Stimulated activated CD4-positive, alpha-beta T cell treated with anti-CD3 and anti-CD28 coated beads, Interleukin-4, amount 100 ng/mL, for 24 hours (primary cell): ENCODE data around the gene DBN1.

Experiments
- DNase-seq: peaks from one replicate; pipeline ENCODE4 v3.0.0-alpha.2; 2020

DBN1 gene

DNA sequence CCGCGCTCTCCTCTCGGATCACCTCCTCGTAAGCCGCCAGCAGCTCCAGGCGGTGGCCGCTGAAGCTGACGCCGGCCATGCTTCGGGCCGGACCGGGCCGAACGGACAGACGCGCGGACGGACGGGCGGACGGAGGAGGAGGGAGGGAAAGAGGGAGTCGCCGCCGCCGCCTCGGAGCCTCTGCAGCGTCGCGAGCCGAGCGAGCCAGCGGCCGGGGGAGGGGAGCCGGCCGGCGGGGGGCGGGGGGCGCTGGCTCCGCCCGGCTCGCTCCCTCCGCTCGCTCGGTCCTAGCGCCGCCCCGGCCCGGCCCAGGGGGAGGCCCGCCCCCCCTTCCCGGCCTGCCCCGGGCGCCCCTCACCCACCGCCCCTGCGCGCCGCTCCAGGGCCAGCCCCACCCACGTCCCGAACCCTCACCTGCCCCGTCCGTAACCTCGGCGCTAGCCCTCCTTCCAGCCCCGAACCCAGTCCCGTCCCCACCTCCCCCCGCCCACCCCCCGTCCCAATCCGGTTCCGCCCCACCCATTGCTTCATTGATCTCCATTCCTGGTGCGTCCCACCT is at the start of gene DBN1:
DBN1 (minus strand) TSS at position 192 of the 559 bp plus-strand sequence; CDS start at position 79, 113 bp downstream.
- no peak for DNase-seq

DNA sequence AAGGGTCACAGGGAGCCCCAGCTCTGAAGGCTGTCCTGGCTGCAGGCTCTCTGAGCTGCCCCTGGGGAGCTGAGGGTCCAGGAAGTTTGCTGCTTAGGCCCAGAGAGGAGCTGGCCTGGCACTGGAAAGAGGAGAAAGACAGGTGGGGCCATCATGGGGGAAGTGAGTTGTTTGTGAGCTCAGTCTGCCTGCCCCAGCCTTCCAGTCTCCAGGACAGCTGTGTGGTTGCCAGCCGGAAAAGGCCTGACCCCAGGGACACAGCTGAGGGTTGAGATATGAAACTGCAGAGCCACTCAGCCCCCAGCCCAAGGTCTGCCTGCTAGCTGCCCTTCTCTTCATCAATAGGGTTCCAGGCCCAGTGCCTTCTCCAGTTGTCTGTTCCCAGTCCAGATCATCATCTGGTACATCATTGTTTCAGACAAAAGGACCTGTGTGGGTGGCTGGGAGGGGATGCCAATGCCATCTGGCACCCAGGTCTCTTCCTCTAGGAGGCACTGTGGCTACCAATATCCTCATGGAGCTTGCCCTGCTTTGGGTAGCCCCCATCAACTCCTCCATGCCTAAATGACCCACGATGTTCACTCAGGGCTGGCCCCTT is 47.6 kb upstream of the DBN1 start:
- DNase-seq = no peak

DNA sequence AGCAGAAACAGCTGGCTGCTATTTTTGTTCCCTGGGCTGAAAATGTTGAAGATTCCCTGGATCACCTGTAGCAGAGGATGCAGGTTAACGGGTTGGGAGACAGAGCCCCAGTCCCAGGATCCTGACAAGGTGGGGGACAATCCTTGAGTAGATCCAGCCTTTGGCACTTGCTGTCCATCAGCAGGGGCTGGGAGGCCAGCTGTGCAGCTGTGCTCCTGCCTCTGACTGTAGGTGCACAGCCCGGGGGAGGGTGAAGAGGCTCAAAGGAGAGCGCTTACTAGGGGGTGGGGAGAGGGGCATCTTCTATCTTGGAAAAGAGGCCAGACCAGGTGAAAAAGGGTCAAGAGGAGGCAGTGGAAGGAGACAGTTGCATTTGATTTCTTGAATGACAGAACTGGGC is 46.8 kb upstream of the DBN1 start:
- no peak for DNase-seq

DNA sequence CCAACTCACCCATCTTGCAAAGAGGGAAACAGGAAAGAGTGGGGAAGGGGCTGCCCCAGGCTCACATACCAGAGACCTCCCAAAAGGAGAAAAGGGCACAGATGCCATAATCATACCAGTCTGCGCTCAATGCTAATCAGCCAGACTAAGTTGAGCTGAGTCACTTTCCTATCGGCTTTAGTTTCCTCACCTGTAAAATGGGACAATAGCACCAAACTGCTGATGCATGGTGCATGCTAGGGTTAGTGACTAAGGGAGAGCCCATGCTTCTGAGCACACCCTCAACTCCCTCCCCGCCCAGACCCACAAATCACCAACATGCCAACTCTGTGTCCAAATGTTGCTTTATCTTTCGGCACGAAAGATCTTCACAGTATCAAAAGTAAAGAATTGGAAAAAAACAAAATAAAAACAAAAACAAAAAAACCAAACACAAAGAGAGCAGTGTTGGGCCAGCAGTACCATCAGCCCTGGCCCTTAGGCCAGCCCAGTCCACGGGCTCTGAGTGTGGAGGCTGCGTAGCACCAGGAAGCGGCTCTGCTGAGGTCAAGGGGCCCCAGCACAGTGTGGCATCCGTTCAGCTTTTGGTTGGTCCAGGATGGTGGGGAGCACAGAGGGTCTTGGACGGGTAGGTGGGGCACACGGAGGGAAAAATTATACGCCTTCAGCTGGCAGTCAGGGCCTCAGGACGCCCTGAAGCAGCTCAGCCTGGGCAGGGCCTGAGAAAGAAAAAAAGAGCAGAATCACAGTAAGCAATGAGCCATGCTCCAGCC is 46.2 kb upstream of the DBN1 start:
- no peak for DNase-seq

DNA sequence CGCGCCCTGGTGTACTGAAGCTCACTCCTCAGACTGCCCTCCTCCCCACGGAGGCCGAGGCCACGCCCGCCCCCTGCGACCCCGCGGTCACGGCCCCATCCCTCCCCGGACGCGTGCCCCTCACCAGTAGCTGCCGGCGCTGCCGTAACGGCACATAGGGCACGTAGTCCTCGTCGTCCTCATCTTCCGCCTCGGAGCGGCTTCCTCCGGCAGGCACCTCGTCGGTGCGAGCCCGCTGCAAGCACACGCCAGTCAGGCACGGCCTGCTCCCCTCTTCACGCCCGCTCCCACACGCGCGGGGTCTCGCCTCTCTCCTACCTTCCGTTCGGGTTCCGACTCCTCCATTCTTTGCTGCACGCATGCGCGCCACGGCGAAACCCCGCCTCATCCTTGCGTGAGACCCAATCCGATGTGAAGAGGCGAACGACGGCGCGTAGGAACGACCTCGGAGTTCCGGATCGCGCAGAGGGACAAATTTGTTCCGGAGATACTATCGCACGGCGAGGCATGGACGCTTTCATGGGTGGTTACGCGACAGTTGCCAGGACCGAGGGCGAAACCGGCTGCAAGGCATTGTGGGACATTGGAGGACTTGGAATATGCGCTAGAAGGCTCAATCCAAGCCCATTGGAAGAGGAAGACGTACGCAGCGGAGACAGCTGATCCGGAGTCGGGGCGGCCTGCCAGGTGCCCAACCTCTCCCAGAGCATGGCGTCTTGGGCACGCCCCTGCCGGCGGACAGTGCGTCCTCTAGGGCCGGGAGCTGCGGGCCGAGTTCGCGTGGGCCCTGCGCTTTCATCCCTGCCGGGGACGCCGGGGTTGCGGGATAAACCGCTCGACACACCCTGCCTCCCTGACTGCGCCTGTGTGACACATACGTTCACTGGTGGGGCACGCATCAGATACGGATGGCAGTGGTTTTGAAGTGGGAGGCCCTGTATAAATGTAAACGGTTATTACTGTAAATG is 43.5 kb upstream of the DBN1 start, which contains the start of gene DDX41:
DDX41 (minus strand) TSS at position 361 of the 968 bp plus-strand sequence; CDS start at position 345, 16 bp downstream.
- peak; percentile 97 for DNase-seq

DNA sequence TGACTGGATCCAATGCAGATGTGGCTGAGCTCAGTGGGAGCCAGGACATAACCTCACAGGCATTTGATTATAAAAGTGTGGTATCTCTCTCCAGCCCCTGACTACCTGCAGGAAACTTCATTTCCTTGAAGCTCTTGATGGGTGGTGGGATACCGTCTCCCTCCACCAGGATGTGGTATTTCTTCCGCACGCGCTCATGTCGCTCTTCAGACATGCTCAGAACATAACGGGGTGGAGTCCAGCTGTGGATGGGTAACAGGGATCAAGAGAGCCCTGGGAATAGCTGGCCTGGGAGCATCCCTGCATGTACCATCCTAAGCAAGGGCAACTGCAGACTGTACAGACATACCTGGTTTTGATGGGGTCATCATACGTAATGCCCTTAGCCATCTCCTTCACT is 42.1 kb upstream of the DBN1 start:
- DNase-seq = no peak

DNA sequence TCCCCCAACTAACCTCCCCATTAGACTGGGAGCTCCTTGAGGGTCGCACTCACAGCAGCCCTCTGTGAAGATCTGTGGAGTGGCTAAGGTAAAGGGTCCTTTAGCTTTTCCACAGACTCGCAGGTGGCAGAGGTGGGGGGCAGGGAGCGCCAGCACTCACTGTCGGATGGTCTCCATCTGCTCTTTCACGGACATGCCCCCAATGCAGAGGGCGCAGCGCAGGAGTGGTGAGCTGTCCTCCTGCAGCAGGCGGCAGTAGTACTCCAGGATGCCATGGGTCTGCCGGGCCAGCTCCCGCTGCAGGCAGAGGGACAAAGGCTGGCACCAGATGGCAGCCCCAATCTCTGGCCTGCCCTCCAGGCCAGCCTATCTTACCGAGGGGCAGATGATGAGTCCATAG is 41.1 kb upstream of the DBN1 start:
- no peak for DNase-seq

DNA sequence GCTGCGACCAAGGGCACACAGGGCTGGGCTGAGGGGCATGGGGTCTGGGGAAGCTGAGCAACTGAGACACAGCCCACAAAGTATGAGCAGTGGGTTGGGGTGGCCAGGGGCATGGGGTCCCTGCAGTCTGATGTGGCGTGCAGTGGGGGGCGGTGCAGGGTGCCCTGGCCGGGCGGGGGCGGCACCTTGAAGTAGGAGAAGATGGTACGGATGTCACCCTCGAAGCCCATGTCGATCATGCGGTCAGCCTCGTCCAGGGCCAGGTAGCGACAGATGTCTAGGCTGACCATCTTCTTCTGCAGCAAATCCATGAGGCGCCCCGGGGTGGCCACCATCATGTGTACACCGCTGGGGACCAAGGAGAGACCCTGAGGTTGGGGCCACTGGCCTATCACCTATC is 40.1 kb upstream of the DBN1 start:
- no peak for DNase-seq

DNA sequence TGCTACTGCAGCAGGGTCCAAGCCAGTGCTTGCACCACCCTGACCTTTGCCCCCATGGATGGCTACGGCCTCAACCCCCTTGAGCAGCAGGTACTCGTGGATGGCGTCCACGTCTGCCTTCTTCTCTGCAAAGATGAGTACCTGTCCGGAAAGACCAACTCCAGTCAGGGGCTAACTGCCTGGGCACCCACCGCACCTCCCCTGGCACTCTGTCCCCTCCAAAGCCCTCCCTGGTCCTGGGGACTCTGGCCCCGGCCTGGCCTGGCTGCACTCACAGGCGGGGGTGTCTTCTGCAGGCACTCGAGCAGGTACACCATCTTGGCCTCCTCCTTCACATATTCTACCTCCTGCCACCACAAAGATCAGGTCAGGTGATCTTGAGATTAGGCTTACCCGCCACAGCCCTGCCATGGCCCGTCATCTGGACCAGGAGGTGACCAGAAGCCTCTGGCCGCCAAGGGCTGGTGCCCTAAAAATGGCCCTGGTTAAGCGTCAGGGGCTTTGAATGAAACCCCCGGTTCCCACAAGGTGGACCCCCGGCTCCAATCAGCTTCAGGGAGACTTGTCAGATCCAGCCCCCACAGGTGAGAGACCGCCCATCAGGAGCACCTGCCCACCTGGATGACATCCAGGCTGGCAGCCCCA is 39.4 kb upstream of the DBN1 start:
- no peak for DNase-seq

DNA sequence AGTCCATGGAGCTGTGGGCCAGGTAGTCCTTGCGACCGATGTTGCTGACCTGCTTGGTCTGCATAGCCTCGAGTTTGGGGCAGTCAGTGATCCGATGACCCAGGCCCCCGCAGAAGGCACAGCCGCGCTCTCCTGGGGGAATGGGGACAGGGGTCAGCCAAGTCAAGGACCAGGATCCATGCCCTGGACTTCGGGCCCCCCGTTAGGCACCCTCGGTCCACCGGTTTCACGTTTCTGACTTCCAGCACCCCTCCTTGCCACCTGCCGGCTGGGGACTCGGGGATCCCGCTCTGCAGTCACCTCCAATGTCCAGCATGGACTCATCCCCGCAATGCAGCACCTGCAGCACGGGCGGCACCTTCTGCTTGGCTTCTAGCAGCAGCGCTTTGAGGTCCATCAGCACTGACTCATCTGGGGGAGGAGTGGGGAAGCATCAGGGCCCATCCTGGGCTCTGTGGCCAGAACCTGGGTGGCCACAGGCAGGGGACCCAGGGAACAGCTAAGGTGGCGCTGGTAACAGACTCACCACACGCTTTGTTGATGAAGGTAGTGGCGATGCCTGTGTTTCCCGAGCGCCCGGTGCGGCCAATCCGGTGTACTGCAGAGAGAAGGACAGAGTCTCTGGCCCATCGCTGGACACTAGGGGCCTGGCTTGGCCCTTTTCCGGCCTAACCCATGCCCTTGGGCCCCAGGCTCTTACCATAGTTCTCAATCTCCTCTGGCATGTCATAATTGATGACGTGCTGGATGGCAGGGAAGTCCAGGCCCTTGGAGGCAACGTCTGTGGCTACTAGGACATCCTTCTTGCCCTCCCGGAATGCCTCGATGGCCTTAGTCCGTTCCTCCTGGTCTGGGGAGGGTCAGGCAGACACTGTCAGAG is 38.6 kb upstream of the DBN1 start:
- no peak for DNase-seq

DNA sequence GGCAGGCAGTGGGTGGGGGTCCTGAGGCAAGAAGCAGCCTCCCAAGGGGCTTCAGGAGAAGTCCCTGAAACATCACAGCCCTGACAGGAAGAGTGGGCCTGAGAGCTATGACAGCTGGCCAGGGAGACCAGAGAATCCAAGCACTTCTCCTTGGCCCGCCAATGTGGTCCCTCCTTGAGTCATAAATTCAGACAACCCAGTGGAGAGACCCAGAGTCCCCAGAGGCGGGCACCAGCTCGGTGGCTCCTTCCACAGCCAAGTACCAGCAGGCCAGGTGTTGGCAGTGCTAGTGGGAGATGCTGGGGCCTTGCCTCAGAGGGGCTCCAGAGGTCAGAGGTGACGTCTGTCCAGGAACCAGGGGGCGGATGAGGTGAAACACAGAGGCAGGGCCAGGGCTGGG is 37.7 kb upstream of the DBN1 start:
- DNase-seq = no peak

DNA sequence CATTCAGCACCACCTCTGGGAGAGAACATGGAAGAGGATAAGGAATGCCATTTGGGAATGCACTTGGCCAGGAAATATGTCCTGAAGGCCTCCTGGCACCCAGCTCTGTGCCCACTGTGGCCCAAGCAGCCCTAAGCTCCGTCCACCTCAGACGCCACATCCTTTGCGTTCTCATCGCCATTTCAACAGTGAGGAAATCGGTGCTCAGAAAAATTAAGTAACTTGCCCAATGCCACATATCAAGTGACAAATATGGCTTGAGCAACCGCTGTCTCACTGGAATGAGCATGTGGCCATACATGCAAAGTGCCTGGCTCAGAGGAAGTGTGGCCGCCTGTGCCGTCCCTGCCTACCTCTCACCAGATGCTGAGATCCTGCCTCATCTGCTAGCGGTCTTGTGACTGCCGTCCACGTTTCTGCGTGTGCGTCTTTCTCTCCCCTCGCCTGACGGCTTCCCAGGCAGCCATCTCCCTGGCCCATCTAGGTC is 37.2 kb upstream of the DBN1 start:
- DNase-seq = no peak

DNA sequence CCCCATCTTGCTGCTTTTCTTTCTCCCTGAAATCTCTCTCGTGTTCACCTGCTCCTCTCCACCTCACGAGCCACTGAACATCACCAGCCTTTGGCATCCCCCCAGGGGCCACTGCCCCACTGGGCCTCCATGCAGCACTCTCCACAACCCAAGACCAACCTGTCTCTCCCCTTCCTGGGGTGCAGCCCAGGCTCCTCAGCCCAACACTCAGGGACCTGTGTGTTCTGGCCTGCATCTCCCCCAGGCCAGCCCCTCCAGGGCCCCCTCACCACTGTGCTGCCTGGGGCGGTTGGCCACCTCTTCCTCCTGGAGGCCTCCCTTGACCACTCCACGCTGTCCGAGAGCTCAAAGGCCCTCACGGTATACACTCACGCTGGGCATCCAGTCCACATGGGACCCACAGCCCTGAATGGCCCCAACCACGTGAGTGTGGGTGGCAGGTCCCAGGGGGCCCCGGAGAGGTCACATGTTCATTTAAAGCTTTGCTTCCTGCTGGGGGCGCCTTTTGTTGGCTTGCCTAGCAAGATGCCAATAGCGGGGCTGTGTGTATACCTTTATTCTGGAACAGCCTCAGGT is 36.6 kb upstream of the DBN1 start:
- no peak for DNase-seq

DNA sequence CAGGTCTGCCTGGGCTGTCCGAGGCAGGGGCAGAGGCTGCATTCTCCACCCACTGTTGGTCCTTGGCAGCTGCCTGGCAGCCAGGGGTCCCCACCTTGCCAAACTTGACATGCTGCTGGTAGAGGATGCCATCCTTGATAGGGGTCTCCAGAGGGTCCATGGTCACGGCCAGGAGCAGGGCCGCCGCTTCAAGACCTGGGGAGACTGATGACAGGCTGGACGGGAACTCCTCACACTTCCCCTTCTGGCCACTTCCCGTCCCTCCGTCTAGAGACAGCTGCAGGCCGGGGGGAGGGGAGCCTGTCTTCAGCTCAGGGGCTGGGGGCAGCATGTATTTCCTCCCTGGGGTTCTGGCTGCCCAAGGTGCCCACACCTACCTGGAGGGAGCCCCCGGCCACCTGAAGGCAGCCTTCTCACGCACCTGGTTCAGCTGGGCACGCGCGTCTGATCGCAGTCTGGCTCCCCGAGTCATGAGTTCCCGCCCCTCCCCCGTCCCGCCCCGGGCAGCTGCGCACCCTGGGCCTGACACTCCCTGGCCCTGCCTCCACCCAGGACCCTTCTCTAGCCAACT is 36.0 kb upstream of the DBN1 start, which contains the start of gene DOK3:
DOK3 (minus strand) TSS at position 446 of the 571 bp plus-strand sequence; CDS start at position 160, 286 bp downstream.
- DNase-seq = no peak

DNA sequence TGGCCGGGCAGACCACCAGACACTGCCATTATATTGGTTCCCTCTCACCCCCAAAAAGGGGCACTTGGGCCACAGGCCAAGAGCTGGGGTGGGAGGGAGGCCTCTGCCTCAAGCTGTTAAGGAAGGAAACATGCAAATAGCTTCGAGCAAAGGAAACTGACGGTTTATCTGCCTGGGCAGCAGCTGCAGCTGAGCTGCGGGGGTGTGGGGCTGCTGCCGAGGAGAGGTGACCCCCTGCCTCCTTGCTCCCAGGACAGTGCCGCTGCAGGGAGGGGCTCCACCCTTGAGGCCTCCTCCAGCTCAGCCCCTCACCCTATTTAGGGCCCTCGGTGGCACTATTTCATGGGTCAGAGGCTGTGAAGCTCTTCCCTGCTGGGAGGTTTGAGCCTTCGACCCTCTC is 35.4 kb upstream of the DBN1 start:
- no peak for DNase-seq

DNA sequence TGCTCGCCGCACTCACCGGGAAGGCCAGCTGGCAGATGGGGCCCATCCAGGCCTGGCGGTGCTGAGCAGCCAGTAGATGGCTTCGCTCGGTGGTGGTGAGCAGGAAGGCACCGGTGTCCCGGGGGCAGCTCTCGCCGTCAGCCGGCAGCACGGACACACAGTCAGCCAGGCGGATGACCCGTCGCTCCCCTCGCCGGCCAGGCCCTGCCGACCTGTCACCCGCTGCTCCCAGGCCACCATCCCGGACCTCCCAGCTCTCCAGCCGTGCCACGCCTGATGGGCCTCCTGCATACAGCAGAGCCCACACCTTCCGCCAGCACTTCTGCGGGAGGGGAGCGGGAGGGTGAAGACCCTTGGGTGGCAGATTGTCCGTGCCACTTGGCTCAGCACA is 34.8 kb upstream of the DBN1 start:
- no peak for DNase-seq

DNA sequence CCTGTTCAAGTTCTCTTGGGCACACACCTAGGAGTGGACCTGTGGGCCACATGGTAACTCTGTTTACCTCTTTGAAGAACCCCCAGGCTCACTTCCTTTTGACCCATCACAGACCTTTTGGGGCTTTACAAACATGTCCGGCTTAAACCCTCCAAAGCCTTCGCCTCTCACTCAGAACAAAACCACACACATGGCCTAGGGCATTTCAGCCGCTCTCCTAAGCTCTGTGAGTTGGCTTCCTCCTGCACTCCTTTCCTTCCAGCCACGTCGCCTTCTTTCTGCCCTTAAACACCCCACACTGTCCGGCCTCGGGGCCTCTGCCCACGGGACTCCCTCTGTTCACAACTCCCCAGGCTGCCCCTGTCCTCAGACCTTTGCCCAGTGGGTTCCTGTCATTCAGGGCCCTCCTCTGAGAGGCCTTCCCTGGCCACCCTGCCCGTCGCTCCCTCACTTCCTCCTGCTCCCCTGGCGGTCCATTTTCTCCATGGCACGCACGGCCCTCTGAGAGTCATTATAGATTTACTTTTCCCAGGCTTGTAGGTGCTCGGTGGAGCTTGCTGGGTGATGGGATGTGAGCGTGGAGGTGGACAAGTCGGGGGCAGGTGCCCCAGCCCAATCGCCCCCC is 34.3 kb upstream of the DBN1 start:
- no peak for DNase-seq

DNA sequence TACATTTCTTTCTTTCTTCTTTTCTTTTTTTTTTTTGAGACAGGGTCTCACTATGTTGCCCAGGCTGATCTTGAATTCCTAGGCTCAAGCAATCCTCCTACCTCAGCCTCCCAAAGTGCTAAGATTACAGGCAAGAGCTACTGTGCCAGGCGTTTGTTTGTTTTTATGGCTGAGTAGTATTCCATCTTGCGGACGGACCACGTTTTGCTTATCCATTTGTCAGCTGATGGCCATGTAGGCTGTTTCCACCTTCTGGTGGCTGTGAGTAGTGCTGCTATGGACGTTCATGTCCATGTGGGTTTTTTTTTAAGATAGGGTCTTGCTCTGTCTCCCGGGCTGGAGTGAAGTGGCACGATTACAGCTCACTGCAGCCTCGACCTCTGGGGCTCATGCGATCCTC is 33.7 kb upstream of the DBN1 start:
- no peak for DNase-seq

DNA sequence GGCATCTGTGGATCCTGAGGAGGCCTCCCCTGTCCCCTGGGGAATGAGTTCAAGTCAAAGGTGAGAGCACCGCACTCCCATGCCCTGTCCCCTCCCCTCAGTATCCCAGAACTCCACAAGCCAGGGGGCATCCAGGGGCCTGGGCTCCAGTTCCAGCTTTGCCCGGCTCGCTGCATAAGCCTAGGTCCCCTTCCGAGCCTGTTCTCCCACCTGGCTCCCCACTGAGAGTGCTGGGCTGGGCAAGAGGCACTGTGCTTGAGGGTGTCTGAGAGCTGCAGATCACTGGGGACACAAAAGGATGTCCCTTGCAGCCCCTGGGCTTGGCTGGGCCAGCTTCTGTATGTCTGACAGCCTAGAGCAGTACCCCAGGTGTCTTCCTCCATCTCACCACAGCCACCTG is 31.6 kb upstream of the DBN1 start:
- DNase-seq = no peak
